Right renal cortex interstitium (tissue), 3 donors: ENCODE measurements around the gene MCCC1. TPM values are rescaled to one million over a fixed set of nuclear protein-coding genes. Genes with fewer than 3 reads are reported as not detected.
"Not testable (repeated sequence)": the region's sequence is repeated elsewhere in the genome, so short reads cannot be mapped to it uniquely, and the experiment has no call there.

Experiments used
- DNase-seq, 3 donors: peaks; one replicate each; pipeline ENCODE4 v3.0.0-alpha.2; 2013; ENCODE audit warnings: low read depth in 3 of 3, low spot score in 2 of 3
- polyA plus RNA-seq, 3 donors: library from polyadenylated mRNA; unstranded; fragments of 120-200 nt; gene quantifications; one replicate each; pipeline ENCODE4 v1.2.1, GENCODE V29; 2013; ENCODE audit not compliant: insufficient read length in 3 of 3

Gene MCCC1
- 10 to 100 TPM; 55.6 to 63.3 (median 61.2) TPM for polyA plus RNA-seq

GRCh38 chr3:183099026-183099837 lies at the start of gene MCCC1:
Gene MCCC1 (minus strand): TSS chr3:183099496. CDS start chr3:183099440, 56 bp downstream.
- peak; percentile 85 to 95 (median 87) for DNase-seq

GRCh38 chr3:183148056-183148455 lies 48.8 kb upstream of the MCCC1 start:
- no peak for DNase-seq

GRCh38 chr3:183144363-183144762 lies 45.1 kb upstream of the MCCC1 start:
- no peak for DNase-seq

- DNase-seq, result no peak
These were observed 42.9 kb upstream of the MCCC1 start for GRCh38 chr3:183142199-183142598.

- DNase-seq, result no peak
These were observed 35.5 kb upstream of the MCCC1 start for GRCh38 chr3:183134844-183135243.

GRCh38 chr3:183132409-183132808 lies 33.1 kb upstream of the MCCC1 start:
- DNase-seq, result no peak

GRCh38 chr3:183131735-183132134 lies 32.4 kb upstream of the MCCC1 start:
- no peak for DNase-seq

GRCh38 chr3:183131186-183131725 lies 32.0 kb upstream of the MCCC1 start:
- DNase-seq, result no peak

GRCh38 chr3:183129243-183129642 lies 29.9 kb upstream of the MCCC1 start:
- no peak for DNase-seq

GRCh38 chr3:183128709-183129108 lies 29.4 kb upstream of the MCCC1 start:
- no peak for DNase-seq

GRCh38 chr3:183123891-183124290 lies 24.6 kb upstream of the MCCC1 start:
- no peak for DNase-seq

GRCh38 chr3:183122257-183122932 lies 23.1 kb upstream of the MCCC1 start:
- DNase-seq, result no peak

- no peak for DNase-seq
These were observed 21.4 kb upstream of the MCCC1 start for GRCh38 chr3:183120538-183121215.

- DNase-seq, result no peak
These were observed 17.8 kb upstream of the MCCC1 start for GRCh38 chr3:183117056-183117455.

GRCh38 chr3:183116025-183116614 lies 16.8 kb upstream of the MCCC1 start:
- DNase-seq, result peak in 1 of 3 donors; percentile 64

- DNase-seq, result no peak
These were observed 15.3 kb upstream of the MCCC1 start for GRCh38 chr3:183114384-183115178.

- DNase-seq, result not testable (repeated sequence)
These were observed 10.6 kb upstream of the MCCC1 start for GRCh38 chr3:183109847-183110246.

GRCh38 chr3:183108470-183108869 lies 9.2 kb upstream of the MCCC1 start:
- no peak for DNase-seq

GRCh38 chr3:183108001-183108449 lies 8.7 kb upstream of the MCCC1 start:
- no peak for DNase-seq

GRCh38 chr3:183107372-183107771 lies 8.1 kb upstream of the MCCC1 start:
- DNase-seq, result not testable (repeated sequence)
